Fibroblast of lung (primary cell): ENCODE results near the gene SLC16A1. TPM values are rescaled to one million over a fixed set of nuclear protein-coding genes. Genes with fewer than 3 reads are reported as not detected.

Experiments used
- DNase-seq, 2 donors: peaks; one replicate each; pipeline versions ENCODE4 v3.0.0 to v3.0.0-alpha.2; 2010; ENCODE audit warnings: low read depth in 2 of 2
- H2AFZ ChIP-seq: 2 replicates; pipeline ENCODE4 v1.5.1; 2012; ENCODE audit warnings: low read length, control low read depth, inconsistent platforms
- H3K27ac ChIP-seq: 2 replicates; pipeline ENCODE4 v1.5.1; 2011; ENCODE audit warnings: low read length, control low read depth; ENCODE audit not compliant: insufficient read depth
- H3K27me3 ChIP-seq: 2 replicates; pipeline ENCODE4 v1.5.1; 2011; ENCODE audit warnings: mild to moderate bottlenecking, low read length; ENCODE audit not compliant: control insufficient read depth, insufficient read depth
- H3K36me3 ChIP-seq: 2 replicates; pipeline ENCODE4 v1.5.1; 2011; ENCODE audit warnings: low read length; ENCODE audit not compliant: control insufficient read depth, insufficient read depth
- H3K4me1 ChIP-seq: 2 replicates; pipeline ENCODE4 v1.5.1; 2011; ENCODE audit warnings: low read length; ENCODE audit not compliant: control insufficient read depth, insufficient read depth; ENCODE audit errors: extremely low read depth
- H3K4me2 ChIP-seq: 2 replicates; pipeline ENCODE4 v1.5.1; 2011; ENCODE audit warnings: low read length, control low read depth; ENCODE audit not compliant: insufficient read depth; ENCODE audit errors: extremely low read depth
- H3K4me3 ChIP-seq, 4 experiments: fragments of 200-600 bp in 1 of 4; sonication (generic) in 1 of 4; replicated peaks in 1 of 4; 2 replicates each; pipeline ENCODE4 v1.5.1; 2011 to 2016; ENCODE audit warnings: low read length in 4 of 4, low read depth in 3 of 4, mild to moderate bottlenecking in 3 of 4, control low read depth in 2 of 4, inconsistent platforms in 1 of 4, mixed read lengths in 1 of 4; ENCODE audit not compliant: insufficient read depth in 1 of 4; ENCODE audit errors: control extremely low read depth in 1 of 4
- H3K79me2 ChIP-seq: 2 replicates; pipeline ENCODE4 v1.5.1; 2012; ENCODE audit warnings: mild to moderate bottlenecking, low read length, inconsistent platforms; ENCODE audit not compliant: control insufficient read depth, insufficient read depth
- H3K9ac ChIP-seq: 2 replicates; pipeline ENCODE4 v1.5.1; 2011; ENCODE audit warnings: mild to moderate bottlenecking, low read length, control low read depth; ENCODE audit not compliant: insufficient read depth
- H3K9me3 ChIP-seq: 2 replicates; pipeline ENCODE4 v1.5.1; 2012; ENCODE audit warnings: low read depth, low read length; ENCODE audit not compliant: control insufficient read depth, insufficient read depth
- H4K20me1 ChIP-seq: 2 replicates; pipeline ENCODE4 v1.5.1; 2011; ENCODE audit warnings: low read length; ENCODE audit not compliant: control insufficient read depth, insufficient read depth; ENCODE audit errors: extremely low read depth
- EZH2 ChIP-seq: IDR thresholded peaks from 2 replicates; pipeline ENCODE4 v1.5.1; 2012; ENCODE audit warnings: low read length, control low read depth, mild to moderate bottlenecking; ENCODE audit errors: missing control alignments
- polyA plus RNA-seq, 2 donors: library from polyadenylated mRNA; depleted of rRNA in 1 of 2; stranded (reverse) in 1 of 2; unstranded in 1 of 2; fragments of >200 nt; gene quantifications; 2 replicates each; pipeline ENCODE4 v1.2.1, GENCODE V29; 2011 to 2012; ENCODE audit warnings: missing spikeins in 1 of 2
- total RNA-seq: library from RNA; depleted of rRNA; stranded (reverse); fragments of >200 nt; gene quantifications from 2 replicates; pipeline ENCODE4 v1.2.1, GENCODE V29; 2014
- TF ChIP-seq, protein P1 (sequence below), 2 donors: IDR thresholded peaks in 1 of 2; conservative IDR thresholded peaks in 1 of 2; 1 replicate in 1 of 2; 2 replicates in 1 of 2; pipeline ENCODE4 v1.5.1; 2011 to 2012; ENCODE audit warnings: low read length in 2 of 2, control low read depth in 1 of 2, inconsistent platforms in 1 of 2, low read depth in 1 of 2, mild to moderate bottlenecking in 1 of 2

SLC16A1 gene
- total and polyA plus RNA-seq, 2 donors (not counting 1 experiment from before 2014, with no cell fraction given), result 51.3 to 59.1 TPM

DNA sequence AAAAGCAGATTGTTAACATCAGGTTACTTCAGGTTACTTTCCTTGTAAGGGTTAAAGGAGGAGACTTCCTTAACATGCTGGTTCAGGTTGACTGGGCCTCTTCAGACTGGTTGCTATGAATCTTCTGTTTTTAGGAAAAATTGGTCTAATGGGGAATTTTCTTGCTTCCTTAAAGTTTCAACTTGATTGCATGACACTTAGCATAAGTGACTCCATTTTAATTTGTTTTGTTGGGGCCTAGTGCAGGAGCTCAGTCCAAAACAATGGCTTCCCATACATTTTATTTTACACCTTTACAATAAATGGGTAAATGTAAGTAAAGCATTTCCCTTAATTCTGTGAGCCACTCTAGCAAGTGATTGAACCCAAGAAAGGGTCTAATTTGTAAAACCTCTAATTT lies 53.8 kb downstream of the SLC16A1 start:
- no peak overlapping the region for H3K27ac ChIP-seq
- H3K4me1 ChIP-seq, result peaks cover 2% of the 10 kb centered on the region
- no peak overlapping the region for H3K4me3 ChIP-seq
- no peak for DNase-seq
- no peak overlapping the region for H3K9ac ChIP-seq
- H2AFZ ChIP-seq, result no peak overlapping the region
- H3K9me3 ChIP-seq, result no peaks in the 10 kb centered on the region
- TF ChIP-seq EZH2, result no peak
- TF ChIP-seq, protein P1, sequence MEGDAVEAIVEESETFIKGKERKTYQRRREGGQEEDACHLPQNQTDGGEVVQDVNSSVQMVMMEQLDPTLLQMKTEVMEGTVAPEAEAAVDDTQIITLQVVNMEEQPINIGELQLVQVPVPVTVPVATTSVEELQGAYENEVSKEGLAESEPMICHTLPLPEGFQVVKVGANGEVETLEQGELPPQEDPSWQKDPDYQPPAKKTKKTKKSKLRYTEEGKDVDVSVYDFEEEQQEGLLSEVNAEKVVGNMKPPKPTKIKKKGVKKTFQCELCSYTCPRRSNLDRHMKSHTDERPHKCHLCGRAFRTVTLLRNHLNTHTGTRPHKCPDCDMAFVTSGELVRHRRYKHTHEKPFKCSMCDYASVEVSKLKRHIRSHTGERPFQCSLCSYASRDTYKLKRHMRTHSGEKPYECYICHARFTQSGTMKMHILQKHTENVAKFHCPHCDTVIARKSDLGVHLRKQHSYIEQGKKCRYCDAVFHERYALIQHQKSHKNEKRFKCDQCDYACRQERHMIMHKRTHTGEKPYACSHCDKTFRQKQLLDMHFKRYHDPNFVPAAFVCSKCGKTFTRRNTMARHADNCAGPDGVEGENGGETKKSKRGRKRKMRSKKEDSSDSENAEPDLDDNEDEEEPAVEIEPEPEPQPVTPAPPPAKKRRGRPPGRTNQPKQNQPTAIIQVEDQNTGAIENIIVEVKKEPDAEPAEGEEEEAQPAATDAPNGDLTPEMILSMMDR (conservative IDR thresholded peaks at IDR 0.05 in 1 of 2, IDR thresholded peaks at IDR 0.05 in 1 of 2; ENCODE audit: low read depth in 1 of 2, low read length in 2 of 2), result no peak
- no peaks in the 10 kb centered on the region for H3K27me3 ChIP-seq
- no peaks in the 10 kb centered on the region for H3K79me2 ChIP-seq
- no peaks in the 10 kb centered on the region for H4K20me1 ChIP-seq
- no peak overlapping the region for H3K4me2 ChIP-seq
- no peaks in the 10 kb centered on the region for H3K36me3 ChIP-seq

DNA sequence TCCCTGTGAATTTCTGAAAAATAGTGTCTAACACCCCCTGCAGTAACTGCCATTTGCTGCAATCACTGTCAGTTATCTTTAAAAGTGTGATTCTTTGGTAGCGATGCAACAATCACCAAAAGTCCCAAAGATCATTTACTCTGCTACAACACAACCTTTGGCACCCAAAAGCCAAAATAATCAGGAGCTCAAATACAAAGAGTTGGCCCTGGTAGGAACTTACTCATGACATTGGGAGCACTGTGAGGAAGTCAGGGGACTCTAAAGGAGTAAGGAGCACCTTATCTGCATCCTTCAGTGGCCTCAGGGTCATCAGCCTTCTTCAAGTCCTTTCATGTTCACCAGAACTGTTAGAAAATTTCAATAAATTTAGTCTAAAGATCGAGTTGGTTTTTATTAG lies 54.6 kb downstream of the SLC16A1 start:
- Histone ChIP-seq H3K9me3 (no peaks in the 10 kb centered on the region), H3K27me3 (no peaks in the 10 kb centered on the region), H4K20me1 (no peaks in the 10 kb centered on the region), H3K4me2 (no peak overlapping the region), H3K9ac (no peak overlapping the region), H3K79me2 (no peaks in the 10 kb centered on the region), H3K36me3 (no peaks in the 10 kb centered on the region), H3K4me1 (peaks cover 2% of the 10 kb centered on the region), H3K27ac (no peak overlapping the region), H3K4me3 (no peak overlapping the region), H2AFZ (no peak overlapping the region)
- TF ChIP-seq EZH2, result no peak
- TF ChIP-seq, protein P1 (conservative IDR thresholded peaks at IDR 0.05 in 1 of 2, IDR thresholded peaks at IDR 0.05 in 1 of 2; ENCODE audit: low read depth in 1 of 2, low read length in 2 of 2), result no peak
- DNase-seq, result no peak

DNA sequence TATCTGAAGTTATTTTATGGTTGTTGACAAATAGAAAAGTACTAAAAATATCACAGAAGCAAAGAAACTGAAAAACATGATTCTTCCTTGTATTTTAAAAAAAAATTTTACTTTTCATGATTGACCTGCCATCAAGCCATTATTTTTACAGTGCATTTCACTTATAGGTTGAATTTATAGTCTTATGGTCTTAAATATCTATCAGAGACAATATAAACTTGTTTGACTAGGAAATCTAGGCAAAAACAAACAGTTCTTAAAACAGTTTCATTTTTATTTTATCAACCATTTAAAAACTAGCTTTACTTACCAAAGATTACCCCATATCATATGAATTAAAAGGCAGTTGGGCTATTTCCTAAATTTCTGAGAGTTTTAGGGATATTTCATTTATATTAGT lies 59.2 kb downstream of the SLC16A1 start:
- Histone ChIP-seq H3K4me1 (no peaks in the 10 kb centered on the region), H3K9ac (no peak overlapping the region), H4K20me1 (no peaks in the 10 kb centered on the region), H2AFZ (no peak overlapping the region), H3K4me3 (no peak overlapping the region), H3K27ac (no peak overlapping the region), H3K9me3 (no peaks in the 10 kb centered on the region), H3K4me2 (no peak overlapping the region), H3K79me2 (no peaks in the 10 kb centered on the region), H3K27me3 (no peaks in the 10 kb centered on the region), H3K36me3 (no peaks in the 10 kb centered on the region)
- TF ChIP-seq EZH2, result no peak
- TF ChIP-seq, protein P1 (conservative IDR thresholded peaks at IDR 0.05 in 1 of 2, IDR thresholded peaks at IDR 0.05 in 1 of 2; ENCODE audit: low read depth in 1 of 2, low read length in 2 of 2), result no peak
- DNase-seq, result no peak
